GM20431 (cell line): ENCODE measurements around the gene UAP1L1.
"Not testable (repeated sequence)": the region's sequence is repeated elsewhere in the genome, so short reads cannot be mapped to it uniquely, and the experiment has no call there.

ENCODE experiments used
- in situ Hi-C: fragments of 300-500 bp; cut with MseI, MboI; formaldehyde crosslinking; loops from one replicate; pipeline ENCODE4 v1.15.0; 2020; ENCODE audit warnings: low sequenced_read_pairs; ENCODE audit not compliant: unreplicated experiment

The UAP1L1 gene

GRCh38 chr9:137110911-137111787 is 33.8 kb downstream of the UAP1L1 start:
- in situ Hi-C loops, result no loop called here

- in situ Hi-C loops, result no loop called here
Measured at GRCh38 chr9:137111788-137112563, 34.7 kb downstream of the UAP1L1 start.

GRCh38 chr9:137112564-137113384 is 35.5 kb downstream of the UAP1L1 start:
- in situ Hi-C loops, result no loop called here

GRCh38 chr9:137113385-137114159 is 36.3 kb downstream of the UAP1L1 start:
- in situ Hi-C loops, result no loop called here

- in situ Hi-C loops, result no loop called here
Measured at GRCh38 chr9:137114220-137114612, 36.9 kb downstream of the UAP1L1 start.

- in situ Hi-C loops, result no loop called here
Measured at GRCh38 chr9:137114613-137115393, 37.5 kb downstream of the UAP1L1 start, which contains the start of gene DPP7. TSS of gene DPP7 (minus strand) at chr9:137114733. CDS start at chr9:137114713, 20 bp downstream.

GRCh38 chr9:137115394-137116026 is 38.2 kb downstream of the UAP1L1 start:
- in situ Hi-C loops, result no loop called here

- in situ Hi-C loops, result no loop called here
Measured at GRCh38 chr9:137116027-137116507, 38.8 kb downstream of the UAP1L1 start.

- in situ Hi-C loops, result no loop called here
Measured at GRCh38 chr9:137116728-137117127, 39.4 kb downstream of the UAP1L1 start.

- in situ Hi-C loops, result no loop called here
Measured at GRCh38 chr9:137117269-137117731, 40.0 kb downstream of the UAP1L1 start.

- in situ Hi-C loops, result not testable (repeated sequence)
Measured at GRCh38 chr9:137118092-137118603, 40.8 kb downstream of the UAP1L1 start.

- in situ Hi-C loops, result loop anchor here (10.0 kb wide), 1 partner anchor 103 kb away; the partner anchor contains the start of genes CYSRT1, RNF208 and RNF224
Measured at GRCh38 chr9:137121927-137122795, 44.8 kb downstream of the UAP1L1 start.

- in situ Hi-C loops, result loop anchor here (10.0 kb wide), 1 partner anchor 102 kb away; the partner anchor contains the start of genes CYSRT1, RNF208 and RNF224
Measured at GRCh38 chr9:137122796-137123467, 45.6 kb downstream of the UAP1L1 start.

GRCh38 chr9:137123468-137123837 is 46.1 kb downstream of the UAP1L1 start:
- in situ Hi-C loops, result loop anchor here (10.0 kb wide), 1 partner anchor 101 kb away; the partner anchor contains the start of genes CYSRT1, RNF208 and RNF224

GRCh38 chr9:137123952-137124462 is 46.7 kb downstream of the UAP1L1 start:
- in situ Hi-C loops, result loop anchor here (10.0 kb wide), 1 partner anchor 101 kb away; the partner anchor contains the start of genes CYSRT1, RNF208 and RNF224

- in situ Hi-C loops, result loop anchor here (10.0 kb wide), 1 partner anchor 98 kb away; the partner anchor contains the start of genes CYSRT1, RNF208 and RNF224
Measured at GRCh38 chr9:137126786-137127185, 49.5 kb downstream of the UAP1L1 start.
